Ishikawa (cell line): ENCODE results near the gene NCAPH2.

Experiments
- CREB1 ChIP-seq: IDR thresholded peaks from 2 replicates; pipeline ENCODE4 v1.6.1; 2012; ENCODE audit warnings: low read depth
- EGR1 ChIP-seq: IDR thresholded peaks from 2 replicates; pipeline ENCODE4 v1.6.1; 2012
- FOXM1 ChIP-seq: IDR thresholded peaks from 2 replicates; pipeline ENCODE4 v1.6.1; 2012; ENCODE audit warnings: low read depth, borderline replicate concordance
- NFIC ChIP-seq: IDR thresholded peaks from 2 replicates; pipeline ENCODE4 v1.6.1; 2012
- RAD21 ChIP-seq: IDR thresholded peaks from 2 replicates; pipeline ENCODE4 v1.6.1; 2012; ENCODE audit warnings: low read depth
- TAF1 ChIP-seq: IDR thresholded peaks from 2 replicates; pipeline ENCODE4 v1.6.1; 2012; ENCODE audit warnings: low read depth, mild to moderate bottlenecking
- TCF12 ChIP-seq: IDR thresholded peaks from 2 replicates; pipeline ENCODE4 v1.6.1; 2012; ENCODE audit warnings: low read depth
- ZBTB7A ChIP-seq: IDR thresholded peaks from 2 replicates; pipeline ENCODE4 v1.6.1; 2012; ENCODE audit warnings: low read depth
- TF ChIP-seq, protein P1 (sequence below): IDR thresholded peaks from 2 replicates; pipeline ENCODE4 v1.6.1; 2012
- TF ChIP-seq, protein P2 (sequence below): IDR thresholded peaks from 2 replicates; pipeline ENCODE4 v1.6.1; 2012; ENCODE audit warnings: low read depth, mild to moderate bottlenecking
- TF ChIP-seq, protein P3 (sequence below): IDR thresholded peaks from 2 replicates; pipeline ENCODE4 v1.6.1; 2012

DNA sequence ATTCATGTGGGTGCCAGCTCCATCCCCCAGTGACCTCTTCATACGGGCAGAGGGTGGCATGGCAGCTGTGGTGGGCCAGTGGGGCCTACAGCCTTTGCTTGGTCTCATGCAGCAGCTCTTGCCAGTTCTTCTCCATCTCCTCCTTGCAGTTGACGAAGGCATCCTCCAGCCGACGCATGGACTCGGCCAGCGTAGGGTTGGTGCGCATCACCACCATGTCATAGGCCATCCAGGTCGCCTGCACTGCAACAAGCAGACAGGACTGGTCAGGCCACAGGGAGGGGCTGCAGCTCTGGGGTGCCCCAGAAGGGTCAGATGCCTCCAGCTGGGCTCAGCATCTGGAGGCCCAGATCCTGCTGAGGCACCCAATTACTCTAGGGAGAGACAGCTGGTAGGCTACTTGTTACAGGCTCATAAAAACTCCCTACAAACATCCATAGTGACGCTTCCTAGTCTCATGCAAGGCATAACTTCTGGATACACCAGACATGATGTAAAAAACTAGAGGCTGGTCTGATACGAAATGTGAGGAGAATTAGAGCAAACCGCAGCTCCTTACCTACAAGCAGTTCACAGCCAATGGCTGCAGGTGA, 43.2 kb downstream of the NCAPH2 start:
- TF ChIP-seq, protein P1, sequence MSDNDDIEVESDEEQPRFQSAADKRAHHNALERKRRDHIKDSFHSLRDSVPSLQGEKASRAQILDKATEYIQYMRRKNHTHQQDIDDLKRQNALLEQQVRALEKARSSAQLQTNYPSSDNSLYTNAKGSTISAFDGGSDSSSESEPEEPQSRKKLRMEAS = no peak
- TF ChIP-seq TAF1 (no peak), RAD21 (no peak), FOXM1 (no peak), ZBTB7A (no peak), EGR1 (no peak), TCF12 (no peak), NFIC (no peak), CREB1 (no peak)
- TF ChIP-seq, protein P2, sequence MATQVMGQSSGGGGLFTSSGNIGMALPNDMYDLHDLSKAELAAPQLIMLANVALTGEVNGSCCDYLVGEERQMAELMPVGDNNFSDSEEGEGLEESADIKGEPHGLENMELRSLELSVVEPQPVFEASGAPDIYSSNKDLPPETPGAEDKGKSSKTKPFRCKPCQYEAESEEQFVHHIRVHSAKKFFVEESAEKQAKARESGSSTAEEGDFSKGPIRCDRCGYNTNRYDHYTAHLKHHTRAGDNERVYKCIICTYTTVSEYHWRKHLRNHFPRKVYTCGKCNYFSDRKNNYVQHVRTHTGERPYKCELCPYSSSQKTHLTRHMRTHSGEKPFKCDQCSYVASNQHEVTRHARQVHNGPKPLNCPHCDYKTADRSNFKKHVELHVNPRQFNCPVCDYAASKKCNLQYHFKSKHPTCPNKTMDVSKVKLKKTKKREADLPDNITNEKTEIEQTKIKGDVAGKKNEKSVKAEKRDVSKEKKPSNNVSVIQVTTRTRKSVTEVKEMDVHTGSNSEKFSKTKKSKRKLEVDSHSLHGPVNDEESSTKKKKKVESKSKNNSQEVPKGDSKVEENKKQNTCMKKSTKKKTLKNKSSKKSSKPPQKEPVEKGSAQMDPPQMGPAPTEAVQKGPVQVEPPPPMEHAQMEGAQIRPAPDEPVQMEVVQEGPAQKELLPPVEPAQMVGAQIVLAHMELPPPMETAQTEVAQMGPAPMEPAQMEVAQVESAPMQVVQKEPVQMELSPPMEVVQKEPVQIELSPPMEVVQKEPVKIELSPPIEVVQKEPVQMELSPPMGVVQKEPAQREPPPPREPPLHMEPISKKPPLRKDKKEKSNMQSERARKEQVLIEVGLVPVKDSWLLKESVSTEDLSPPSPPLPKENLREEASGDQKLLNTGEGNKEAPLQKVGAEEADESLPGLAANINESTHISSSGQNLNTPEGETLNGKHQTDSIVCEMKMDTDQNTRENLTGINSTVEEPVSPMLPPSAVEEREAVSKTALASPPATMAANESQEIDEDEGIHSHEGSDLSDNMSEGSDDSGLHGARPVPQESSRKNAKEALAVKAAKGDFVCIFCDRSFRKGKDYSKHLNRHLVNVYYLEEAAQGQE = no peak
- TF ChIP-seq, protein P3, sequence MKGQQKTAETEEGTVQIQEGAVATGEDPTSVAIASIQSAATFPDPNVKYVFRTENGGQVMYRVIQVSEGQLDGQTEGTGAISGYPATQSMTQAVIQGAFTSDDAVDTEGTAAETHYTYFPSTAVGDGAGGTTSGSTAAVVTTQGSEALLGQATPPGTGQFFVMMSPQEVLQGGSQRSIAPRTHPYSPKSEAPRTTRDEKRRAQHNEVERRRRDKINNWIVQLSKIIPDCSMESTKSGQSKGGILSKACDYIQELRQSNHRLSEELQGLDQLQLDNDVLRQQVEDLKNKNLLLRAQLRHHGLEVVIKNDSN = no peak
